Endodermal cell (in vitro differentiated cells): ENCODE data around the gene CTAGE6. TPM values are rescaled to one million over a fixed set of nuclear protein-coding genes. Genes with fewer than 3 reads are reported as not detected.
"Not testable (repeated sequence)": the region's sequence is repeated elsewhere in the genome, so short reads cannot be mapped to it uniquely, and the experiment has no call there.

Source experiments
- DNase-seq: peaks from one replicate; pipeline ENCODE4 v3.0.0-alpha.2; 2017
- H3K27ac ChIP-seq: 2 replicates; pipeline ENCODE4 v1.5.1; 2013; ENCODE audit warnings: mild to moderate bottlenecking, low read depth, low read length, moderate library complexity
- H3K27me3 ChIP-seq: 2 replicates; pipeline ENCODE4 v1.6.1; 2013; ENCODE audit warnings: mild to moderate bottlenecking, low read length, moderate library complexity; ENCODE audit not compliant: insufficient read depth, control insufficient read depth, poor library complexity, severe bottlenecking
- H3K36me3 ChIP-seq: 2 replicates; pipeline ENCODE4 v1.7.0; 2013; ENCODE audit warnings: mild to moderate bottlenecking, low read length, moderate library complexity; ENCODE audit not compliant: control insufficient read depth, insufficient read depth
- H3K4me1 ChIP-seq: one replicate; pipeline ENCODE4 v1.7.0; 2013; ENCODE audit warnings: low read length; ENCODE audit not compliant: control insufficient read depth, insufficient read depth
- H3K4me3 ChIP-seq: 2 replicates; pipeline ENCODE4 v1.5.1; 2013; ENCODE audit warnings: mild to moderate bottlenecking, low read length, moderate library complexity
- H3K9ac ChIP-seq: 2 replicates; pipeline ENCODE4 v1.6.1; 2013; ENCODE audit warnings: mild to moderate bottlenecking, low read length, moderate library complexity; ENCODE audit not compliant: poor library complexity, severe bottlenecking; ENCODE audit errors: extremely low read depth
- H3K9me3 ChIP-seq: 2 replicates; pipeline ENCODE4 v1.6.1; 2013; ENCODE audit warnings: mild to moderate bottlenecking, low read length, moderate library complexity; ENCODE audit not compliant: control insufficient read depth
- H3K27ac Mint-ChIP-seq: 2 replicates; pipeline ENCODE4 v1.8.0; 2020; ENCODE audit warnings: mixed read lengths
- H3K27me3 Mint-ChIP-seq: 2 replicates; pipeline ENCODE4 v1.8.0; 2021; ENCODE audit warnings: mild to moderate bottlenecking, mixed read lengths; ENCODE audit not compliant: insufficient read depth
- H3K36me3 Mint-ChIP-seq: 2 replicates; pipeline ENCODE4 v1.8.0; 2020; ENCODE audit warnings: low read depth, mixed read lengths
- H3K4me1 Mint-ChIP-seq: 2 replicates; pipeline ENCODE4 v1.8.0; 2020; ENCODE audit warnings: mixed read lengths
- H3K4me3 Mint-ChIP-seq: 2 replicates; pipeline ENCODE4 v1.8.0; 2020; ENCODE audit warnings: mild to moderate bottlenecking, moderate library complexity, mixed read lengths
- H3K9me3 Mint-ChIP-seq: 2 replicates; pipeline ENCODE4 v1.8.0; 2020; ENCODE audit warnings: mild to moderate bottlenecking, mixed read lengths
- WGBS, 2 experiments: methylation state at CpG; one replicate each; pipeline versions ENCODE4 v1.1.5 to v1.1.7; 2013; ENCODE audit warnings: missing lambda C conversion rate in 2 of 2, mixed read lengths in 1 of 2; ENCODE audit not compliant: insufficient coverage in 1 of 2, insufficient read length in 1 of 2; 5-methylcytosine and 5-hydroxymethylcytosine counted together
- long read RNA-seq, 4 experiments: library from polyadenylated mRNA in 2 of 4; library from RNA in 1 of 4; library from capped mRNA in 1 of 4; stranded (forward) in 3 of 4; unstranded in 1 of 4; transcript quantifications; one replicate each; pipeline ENCODE4 v2.0.0, GENCODE V29; 2020 to 2021; ENCODE audit warnings: inconsistent platforms in 1 of 4
- polyA plus RNA-seq, 2 experiments: library from polyadenylated mRNA; stranded (reverse); fragments of 50-300 nt; gene quantifications; one replicate each; pipeline ENCODE4 v1.2.3, GENCODE V29; 2013
- total RNA-seq, 2 donors: library from RNA; stranded (reverse); fragmentation: NEBNext Ultra II Directional in 1 of 2; extraction: Animal tissue kit (Norgen Biotek cat#: 25700) in 1 of 2; gene quantifications; 2 replicates in 1 of 2; 3 replicates in 1 of 2; pipeline ENCODE4 v1.2.1, GENCODE V29; 2021

Gene CTAGE6
- total RNA-seq: not detected
- polyA plus RNA-seq (2013, experiment 1 of 2): not detected
- polyA plus RNA-seq (2013, experiment 2 of 2): not detected
- long read RNA-seq, experiment 1: 0 reads
- long read RNA-seq, experiment 2: 0 reads
- long read RNA-seq, experiment 3: 0 reads
- long read RNA-seq, experiment 4: 0 reads

GRCh38 chr7:143757596-143757995 lies at the start of gene CTAGE6:
Gene CTAGE6, minus strand, starts transcription at chr7:143757696. Its CDS starts 38 bp downstream, at chr7:143757658.
- not testable (repeated sequence) for H3K4me1 Mint-ChIP-seq, H3K4me1 ChIP-seq, H3K36me3 Mint-ChIP-seq, H3K4me3 Mint-ChIP-seq, H3K9ac ChIP-seq, H3K27ac Mint-ChIP-seq, H3K27ac ChIP-seq, H3K36me3 ChIP-seq, H3K4me3 ChIP-seq, H3K9me3 Mint-ChIP-seq, H3K27me3 ChIP-seq, DNase-seq, H3K27me3 Mint-ChIP-seq, H3K9me3 ChIP-seq
- no CpG with 5 or more reads among the region's 19 CpGs for WGBS, 2 experiments

GRCh38 chr7:143806664-143807071 lies 49.2 kb upstream of the CTAGE6 start:
- H3K9ac ChIP-seq, H3K27me3 Mint-ChIP-seq, H3K4me1 Mint-ChIP-seq, H3K27ac Mint-ChIP-seq, H3K27ac ChIP-seq, H3K36me3 ChIP-seq, H3K36me3 Mint-ChIP-seq, H3K4me3 Mint-ChIP-seq, H3K27me3 ChIP-seq, H3K9me3 ChIP-seq, DNase-seq, H3K9me3 Mint-ChIP-seq, H3K4me1 ChIP-seq, H3K4me3 ChIP-seq: not testable (repeated sequence)
- WGBS, 2 experiments: no CpG with 5 or more reads among the region's 5 CpGs

- not testable (repeated sequence) for H3K4me3 Mint-ChIP-seq, H3K27ac ChIP-seq, H3K4me1 Mint-ChIP-seq, H3K27me3 Mint-ChIP-seq, H3K9me3 ChIP-seq, H3K4me1 ChIP-seq, H3K4me3 ChIP-seq, H3K27me3 ChIP-seq, H3K36me3 ChIP-seq, H3K9ac ChIP-seq, H3K36me3 Mint-ChIP-seq, H3K9me3 Mint-ChIP-seq, H3K27ac Mint-ChIP-seq, DNase-seq
- WGBS, 2 experiments: 55% methylated on average over 1 of the region's 2 CpGs; no CpG with 5 or more reads in 1 of the 2 experiments
Measured at GRCh38 chr7:143797896-143798290, 40.4 kb upstream of the CTAGE6 start.

DNA sequence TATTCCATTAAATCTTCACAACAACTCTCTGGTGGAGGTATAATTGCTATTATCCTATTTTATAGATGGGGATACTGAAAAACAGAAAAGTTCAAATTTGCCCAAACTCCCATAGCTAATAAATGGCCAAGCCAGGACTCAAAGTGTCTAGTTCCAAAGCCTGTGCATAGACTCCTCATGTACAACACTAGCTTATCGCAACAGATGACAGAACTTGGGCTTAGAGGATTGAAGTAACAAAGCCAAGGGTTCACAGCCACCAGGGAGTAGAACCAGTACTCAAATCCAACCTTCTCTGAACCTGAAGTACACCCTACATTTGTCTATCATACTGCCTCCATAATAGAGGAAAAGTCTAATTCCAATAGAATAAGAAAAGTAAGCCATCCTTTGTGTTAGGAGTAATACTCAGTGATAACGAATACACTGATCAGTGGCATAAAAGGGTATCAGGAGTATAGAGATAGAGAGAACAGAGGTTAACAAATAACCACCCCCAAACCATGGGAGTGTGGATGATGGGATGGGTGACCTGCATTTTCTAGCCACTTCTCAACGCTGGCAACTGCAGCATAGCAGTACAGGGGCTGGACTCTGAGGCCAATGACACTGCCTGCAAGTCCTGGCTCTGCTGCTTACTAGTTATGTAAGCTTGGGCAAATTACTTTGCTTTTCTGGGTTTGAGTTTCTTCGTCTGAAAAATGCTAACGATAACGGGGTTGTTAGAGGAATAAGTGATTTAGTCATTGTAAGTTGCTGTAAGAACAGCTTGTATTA lies 39.8 kb upstream of the CTAGE6 start:
- 100% methylated on average over 1 of the region's 6 CpGs; no CpG with 5 or more reads in 1 of the 2 experiments for WGBS, 2 experiments
- not testable (repeated sequence) for H3K27me3 Mint-ChIP-seq, H3K27me3 ChIP-seq, H3K27ac ChIP-seq, H3K36me3 ChIP-seq, H3K9me3 Mint-ChIP-seq, H3K27ac Mint-ChIP-seq, H3K4me3 Mint-ChIP-seq, H3K9me3 ChIP-seq, H3K9ac ChIP-seq, H3K36me3 Mint-ChIP-seq, DNase-seq, H3K4me1 Mint-ChIP-seq, H3K4me3 ChIP-seq, H3K4me1 ChIP-seq

GRCh38 chr7:143795653-143796052 lies 38.2 kb upstream of the CTAGE6 start:
- not testable (repeated sequence) for H3K4me1 Mint-ChIP-seq, DNase-seq, H3K27me3 Mint-ChIP-seq, H3K27me3 ChIP-seq, H3K27ac ChIP-seq, H3K4me3 Mint-ChIP-seq, H3K27ac Mint-ChIP-seq, H3K9me3 ChIP-seq, H3K9me3 Mint-ChIP-seq, H3K4me1 ChIP-seq, H3K36me3 ChIP-seq, H3K9ac ChIP-seq, H3K4me3 ChIP-seq, H3K36me3 Mint-ChIP-seq
- WGBS, 2 experiments: no CpG with 5 or more reads among the region's 2 CpGs

DNA sequence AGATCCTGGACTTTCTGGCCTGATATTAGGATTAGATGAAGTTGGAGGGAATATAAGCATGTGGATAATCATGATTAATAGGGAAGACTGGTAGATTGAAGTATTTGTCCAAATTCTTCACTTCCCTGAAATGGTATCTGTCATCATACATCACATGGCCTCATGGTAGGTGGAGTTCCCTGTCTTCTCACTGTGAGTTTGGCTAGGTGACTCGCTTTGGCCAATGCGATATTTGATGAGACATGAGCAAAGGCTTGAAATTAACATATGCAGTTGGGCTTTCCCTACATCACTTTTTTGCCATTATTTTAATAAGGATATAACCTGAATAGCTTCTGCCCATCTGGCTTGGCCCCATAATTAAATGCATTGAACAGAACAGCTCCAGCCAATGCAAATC lies 35.1 kb upstream of the CTAGE6 start:
- not testable (repeated sequence) for H3K4me1 Mint-ChIP-seq, H3K36me3 Mint-ChIP-seq, DNase-seq, H3K36me3 ChIP-seq, H3K4me1 ChIP-seq, H3K27ac Mint-ChIP-seq, H3K9me3 Mint-ChIP-seq, H3K27me3 Mint-ChIP-seq, H3K9me3 ChIP-seq, H3K27me3 ChIP-seq, H3K27ac ChIP-seq, H3K4me3 Mint-ChIP-seq, H3K9ac ChIP-seq, H3K4me3 ChIP-seq
- 89% methylated on average over 2 of the region's 2 CpGs; no CpG with 5 or more reads in 1 of the 2 experiments for WGBS, 2 experiments
